DND-41 (cell line): ENCODE measurements around the gene NHERF2.

Experiments
- EZH2 ChIP-seq: IDR thresholded peaks from 3 replicates; pipeline ENCODE4 v1.6.1; 2012; ENCODE audit warnings: borderline replicate concordance, low read depth, mild to moderate bottlenecking, moderate library complexity, low read length, inconsistent platforms; ENCODE audit not compliant: severe bottlenecking
- TF ChIP-seq, protein P1 (sequence below): IDR thresholded peaks from 2 replicates; pipeline ENCODE4 v1.5.1; 2012; ENCODE audit warnings: borderline replicate concordance, low read length, moderate library complexity, mild to moderate bottlenecking; ENCODE audit not compliant: poor library complexity, severe bottlenecking; ENCODE audit errors: extremely low read depth

- TF ChIP-seq, protein P1, sequence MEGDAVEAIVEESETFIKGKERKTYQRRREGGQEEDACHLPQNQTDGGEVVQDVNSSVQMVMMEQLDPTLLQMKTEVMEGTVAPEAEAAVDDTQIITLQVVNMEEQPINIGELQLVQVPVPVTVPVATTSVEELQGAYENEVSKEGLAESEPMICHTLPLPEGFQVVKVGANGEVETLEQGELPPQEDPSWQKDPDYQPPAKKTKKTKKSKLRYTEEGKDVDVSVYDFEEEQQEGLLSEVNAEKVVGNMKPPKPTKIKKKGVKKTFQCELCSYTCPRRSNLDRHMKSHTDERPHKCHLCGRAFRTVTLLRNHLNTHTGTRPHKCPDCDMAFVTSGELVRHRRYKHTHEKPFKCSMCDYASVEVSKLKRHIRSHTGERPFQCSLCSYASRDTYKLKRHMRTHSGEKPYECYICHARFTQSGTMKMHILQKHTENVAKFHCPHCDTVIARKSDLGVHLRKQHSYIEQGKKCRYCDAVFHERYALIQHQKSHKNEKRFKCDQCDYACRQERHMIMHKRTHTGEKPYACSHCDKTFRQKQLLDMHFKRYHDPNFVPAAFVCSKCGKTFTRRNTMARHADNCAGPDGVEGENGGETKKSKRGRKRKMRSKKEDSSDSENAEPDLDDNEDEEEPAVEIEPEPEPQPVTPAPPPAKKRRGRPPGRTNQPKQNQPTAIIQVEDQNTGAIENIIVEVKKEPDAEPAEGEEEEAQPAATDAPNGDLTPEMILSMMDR = no peak
- TF ChIP-seq EZH2 = no peak
Measured at GRCh38 chr16:2022723-2023091, 4.0 kb upstream of the NHERF2 start.
